A204.1 (cell line): ENCODE results near the gene SMIM10.
"Not testable (repeated sequence)": the region's sequence is repeated elsewhere in the genome, so short reads cannot be mapped to it uniquely, and the experiment has no call there.

Experiments used
- FAIRE-seq: peaks from 2 replicates; lab custom pipeline; 2012; peaks lifted over from hg19 to GRCh38; lab: Jason Lieb, UNC

Gene SMIM10

DNA sequence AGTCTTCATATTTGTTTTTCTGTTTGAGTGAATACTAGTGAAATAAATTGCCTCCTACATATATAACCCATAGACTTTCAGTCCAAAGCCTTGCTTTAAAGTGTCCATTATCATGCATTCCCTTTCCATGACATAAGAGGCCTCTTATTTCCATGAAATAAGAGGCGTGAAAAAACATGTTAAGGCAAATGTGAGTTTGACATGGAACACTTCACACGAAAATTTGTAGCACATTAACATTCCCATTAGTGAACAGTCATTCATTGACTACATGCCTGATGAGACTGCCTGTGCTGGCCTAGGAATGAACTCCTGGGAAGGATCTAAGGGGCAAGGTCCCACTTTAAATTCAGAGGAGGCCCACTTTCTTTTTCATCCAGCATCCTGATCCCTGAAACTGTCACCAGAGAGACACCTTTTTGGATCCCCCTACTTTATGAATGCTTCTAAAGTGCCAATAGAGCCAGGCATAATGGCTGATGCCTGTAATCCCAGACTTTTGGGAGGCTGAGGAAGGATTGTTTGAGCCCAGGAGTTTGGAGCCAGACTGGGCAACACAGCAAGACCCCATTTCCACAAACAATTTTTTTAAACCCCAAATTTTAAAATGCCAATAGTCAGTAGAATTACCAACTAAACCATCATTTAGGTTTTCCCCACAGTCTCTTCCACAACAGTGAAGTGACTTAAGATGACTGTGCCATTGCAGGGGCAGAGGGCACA lies 24.9 kb downstream of the SMIM10 start:
- no peak for FAIRE-seq

DNA sequence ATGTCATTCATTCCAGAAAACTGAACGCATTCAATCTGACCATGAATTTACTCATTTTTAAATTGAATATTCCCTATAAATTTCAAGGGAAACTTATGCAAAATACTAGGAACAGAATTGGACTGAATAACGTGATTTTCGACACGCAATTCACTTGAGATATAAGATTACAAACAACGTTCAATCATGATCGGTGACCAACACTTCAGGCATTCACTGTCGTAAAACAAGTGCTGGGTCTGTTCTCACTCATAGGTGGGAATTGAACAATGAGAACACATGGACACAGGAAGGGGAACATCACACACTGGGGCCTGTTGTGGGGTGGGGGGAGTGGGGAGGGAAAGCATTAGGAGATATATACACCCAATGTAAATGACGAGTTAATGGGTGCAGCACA lies 29.1 kb downstream of the SMIM10 start:
- FAIRE-seq = not testable (repeated sequence)

DNA sequence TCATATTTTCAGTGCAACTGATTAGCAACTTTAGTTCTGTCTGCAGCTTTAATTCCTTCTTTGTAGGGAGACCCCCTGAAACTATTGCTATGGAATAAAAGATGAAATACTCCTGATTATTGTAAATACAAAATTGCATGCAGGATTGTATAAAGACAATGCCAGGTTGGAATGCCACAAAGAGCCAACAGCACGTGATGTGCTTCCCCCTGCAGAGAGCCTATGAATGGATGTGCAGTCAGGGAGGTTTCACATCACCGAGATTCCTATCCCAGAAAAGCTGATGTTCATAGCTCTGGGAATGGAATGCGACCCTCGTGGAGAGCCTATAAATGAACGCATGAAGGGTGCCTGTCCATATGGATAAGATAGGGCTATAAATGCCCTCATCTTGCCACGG lies 33.0 kb downstream of the SMIM10 start:
- not testable (repeated sequence) for FAIRE-seq

DNA sequence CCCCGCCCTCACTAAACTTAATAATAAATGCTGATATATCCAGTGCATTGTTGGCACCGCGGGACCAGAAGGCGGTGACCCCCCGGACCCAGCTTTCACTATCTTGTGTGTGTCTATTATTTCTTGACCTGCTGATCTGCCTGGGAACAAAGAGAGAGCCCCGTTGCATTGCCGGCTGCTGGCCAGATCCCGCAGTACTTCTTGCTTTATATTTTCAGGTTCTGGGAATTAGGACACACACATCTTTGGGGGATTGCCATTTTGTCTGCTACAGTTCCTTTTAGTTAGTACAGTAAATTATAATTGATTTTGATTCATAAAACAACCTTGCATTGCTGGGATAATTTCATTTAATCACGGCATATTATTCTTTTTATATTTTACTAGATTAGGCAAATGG lies 33.7 kb downstream of the SMIM10 start:
- FAIRE-seq = no peak

DNA sequence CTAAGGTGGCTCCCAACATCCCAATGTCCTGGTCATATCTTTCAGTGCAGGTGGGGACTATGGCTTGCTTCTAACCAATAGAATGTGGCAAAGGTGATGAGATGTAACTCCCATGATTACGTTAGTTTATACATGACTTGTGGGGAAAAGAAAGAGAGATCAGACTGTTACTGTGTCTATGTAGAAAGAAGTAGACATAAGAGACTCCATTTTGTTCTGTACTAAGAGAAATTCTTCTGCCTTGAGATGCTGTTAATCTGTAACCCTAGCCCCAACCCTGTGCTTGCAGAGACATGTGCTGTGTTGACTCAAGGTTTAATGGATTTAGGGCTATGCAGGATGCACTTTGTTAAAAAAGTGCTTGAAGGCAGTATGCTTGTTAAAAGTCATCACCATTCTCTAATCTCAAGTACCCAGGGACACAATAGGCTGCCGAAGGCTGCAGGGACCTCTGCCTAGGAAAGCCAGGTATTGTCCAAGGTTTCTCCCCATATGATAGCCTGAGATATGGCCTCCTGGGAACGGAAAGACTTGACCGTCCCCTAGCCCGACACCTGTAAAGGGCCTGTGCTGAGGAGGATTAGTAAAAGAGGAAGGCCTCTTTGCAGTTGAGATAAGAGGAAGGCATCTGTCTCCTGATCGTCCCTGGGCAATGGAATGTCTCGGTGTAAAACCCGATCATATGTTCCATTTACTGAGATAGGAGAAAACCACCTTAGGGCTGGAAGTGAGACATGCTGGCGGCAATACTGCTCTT lies 39.6 kb downstream of the SMIM10 start:
- not testable (repeated sequence) for FAIRE-seq

DNA sequence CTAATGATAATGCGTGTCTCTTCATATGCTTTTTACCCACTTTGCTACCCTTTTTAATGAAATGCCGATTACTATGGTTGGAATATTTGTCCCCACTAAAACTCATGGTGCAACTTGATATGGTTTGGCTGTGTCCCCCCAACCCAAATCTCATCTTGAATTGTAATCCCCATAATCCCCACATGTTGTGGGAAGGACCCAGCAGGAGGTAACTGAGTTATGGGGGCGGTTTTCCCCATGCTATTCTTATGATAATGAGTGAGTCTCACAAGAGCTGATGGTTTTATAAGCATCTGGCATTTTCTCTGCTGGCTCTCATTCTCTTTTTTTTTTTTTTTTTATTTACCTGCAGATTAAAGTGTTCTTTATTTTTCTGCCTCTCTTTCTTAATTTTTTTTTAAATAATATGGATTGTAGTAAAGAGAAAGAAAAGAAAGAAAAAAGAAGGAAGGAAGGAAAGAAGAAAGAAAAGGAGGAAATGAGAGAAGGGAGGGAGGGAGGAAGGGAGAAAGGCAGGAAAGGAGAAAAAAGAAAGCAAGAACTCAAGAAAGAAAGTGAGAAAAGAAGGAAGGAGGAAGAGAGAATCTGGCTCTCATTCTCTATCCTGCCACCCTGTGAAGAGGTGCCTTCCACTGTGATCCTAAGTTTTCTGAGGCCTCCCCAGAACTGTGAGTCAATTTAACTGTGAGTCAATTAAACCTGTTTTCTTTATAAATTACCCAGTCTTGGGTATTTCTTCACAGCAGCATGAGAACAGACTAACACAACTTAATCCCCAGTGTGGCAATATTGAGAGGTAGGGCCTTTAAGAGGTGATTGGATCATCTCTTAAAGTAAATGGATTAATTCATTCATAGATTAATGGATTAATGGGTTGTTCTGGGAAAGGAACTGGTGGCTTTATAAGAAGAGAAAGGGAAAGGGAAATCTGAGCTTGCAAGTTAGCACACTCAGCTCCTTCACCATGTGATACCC lies 50.6 kb downstream of the SMIM10 start:
- not testable (repeated sequence) for FAIRE-seq
